G401 (cell line): ENCODE data around the gene SH3GLB1. TPM values are rescaled to one million over a fixed set of nuclear protein-coding genes. Genes with fewer than 3 reads are reported as not detected.
"Not testable (repeated sequence)": the region's sequence is repeated elsewhere in the genome, so short reads cannot be mapped to it uniquely, and the experiment has no call there.

Experiments used
- DNase-seq: peaks from one replicate; pipeline ENCODE4 v3.0.0-alpha.2; 2015; ENCODE audit warnings: low spot score
- in situ Hi-C: cut with HindIII; loops from 2 replicates; pipeline ENCODE4 v1.10.0; 2016; ENCODE audit warnings: low sequenced_read_pairs, mixed read lengths
- total RNA-seq: library from RNA; depleted of rRNA; stranded (reverse); fragments of >200 nt; shearing (Covaris generic); gene quantifications from 2 replicates; pipeline ENCODE4 v1.2.3, GENCODE V29; 2014; rRNA removed

SH3GLB1 gene
- 8.7 and 21.7 TPM in 2 replicates for total RNA-seq

- peak; percentile 82 for DNase-seq
- in situ Hi-C loops = no loop called here
Measured at GRCh38 chr1:86704458-86704971, at the start of gene SH3GLB1. Gene SH3GLB1 (plus strand): TSS chr1:86704576. CDS start chr1:86704900, 324 bp downstream.

- DNase-seq, in situ Hi-C loops: not testable (repeated sequence)
Measured at GRCh38 chr1:86658381-86658780, 46.0 kb upstream of the SH3GLB1 start.

GRCh38 chr1:86666368-86666767 is 38.0 kb upstream of the SH3GLB1 start:
- no peak for DNase-seq
- in situ Hi-C loops = no loop called here

- DNase-seq = no peak
- in situ Hi-C loops = no loop called here
Measured at GRCh38 chr1:86687595-86687994, 16.8 kb upstream of the SH3GLB1 start.

GRCh38 chr1:86692641-86693040 is 11.7 kb upstream of the SH3GLB1 start:
- in situ Hi-C loops = no loop called here
- DNase-seq = no peak

- in situ Hi-C loops = no loop called here
- DNase-seq = no peak
Measured at GRCh38 chr1:86695400-86695799, 9.0 kb upstream of the SH3GLB1 start.

GRCh38 chr1:86696522-86696921 is 7.9 kb upstream of the SH3GLB1 start:
- in situ Hi-C loops = no loop called here

GRCh38 chr1:86699186-86699585 is 5.2 kb upstream of the SH3GLB1 start:
- in situ Hi-C loops = no loop called here
- DNase-seq = no peak

More at GRCh38 chr1:86696522-86696921, 7.9 kb upstream of the SH3GLB1 start:
- no peak for DNase-seq

- in situ Hi-C loops = no loop called here
- no peak for DNase-seq
Measured at GRCh38 chr1:86701731-86702130, 2.6 kb upstream of the SH3GLB1 start.

- peak; percentile 12 for DNase-seq
- in situ Hi-C loops = not testable (repeated sequence)
Measured at GRCh38 chr1:86702954-86703494, 1.4 kb upstream of the SH3GLB1 start.

GRCh38 chr1:86703696-86704457 is 499 bp upstream of the SH3GLB1 start:
- DNase-seq = peak; percentile 77
- in situ Hi-C loops = no loop called here

- peak; percentile 64 for DNase-seq
- in situ Hi-C loops = no loop called here
Measured at GRCh38 chr1:86704972-86705664, 742 bp downstream of the SH3GLB1 start.

- no peak for DNase-seq
- in situ Hi-C loops = no loop called here
Measured at GRCh38 chr1:86705665-86705985, 1.2 kb downstream of the SH3GLB1 start.

- no peak for DNase-seq
- in situ Hi-C loops = no loop called here
Measured at GRCh38 chr1:86706018-86706635, 1.8 kb downstream of the SH3GLB1 start.

- DNase-seq = no peak
- in situ Hi-C loops = no loop called here
Measured at GRCh38 chr1:86708920-86709319, 4.5 kb downstream of the SH3GLB1 start.

GRCh38 chr1:86712088-86712860 is 7.9 kb downstream of the SH3GLB1 start:
- in situ Hi-C loops = no loop called here
- no peak for DNase-seq

- DNase-seq = no peak
- in situ Hi-C loops = no loop called here
Measured at GRCh38 chr1:86713477-86713876, 9.1 kb downstream of the SH3GLB1 start.

GRCh38 chr1:86714159-86714558 is 9.8 kb downstream of the SH3GLB1 start:
- DNase-seq = no peak
- in situ Hi-C loops = no loop called here
